Measurements from ENCODE around the gene PLPPR1.

- TF ChIP-seq CTCF (IDR thresholded peaks at IDR 0.05) (no peak), SIN3A (IDR thresholded peaks at IDR 0.05; ENCODE audit: borderline replicate concordance, insufficient read depth, low read depth, low read length) (no peak)
Measured at GRCh38 chr9:101065930-101066329, 37.4 kb downstream of the PLPPR1 start.

All from Panc1 (cell line).